IMR-90 (cell line): ENCODE results near the gene NIT1. TPM values are rescaled to one million over a fixed set of nuclear protein-coding genes. Genes with fewer than 3 reads are reported as not detected.

Experiments used
- ATAC-seq: fragments of 200-7000 bp; cut with Tn5 transposase; 2 replicates; pipeline ENCODE4 v1.9.1; 2020; ENCODE audit warnings: low read depth, mild to moderate bottlenecking, moderate library complexity
- BruUV-seq: library from RNA; stranded (reverse); fragments of 400-500 nt; replicated peaks from 2 replicates; lab custom pipeline; 2021; lab: Mats Ljungman, UMichigan
- CTCF ChIA-PET: fragments of 300-600 bp; formaldehyde crosslinking; extraction: SDS; loops from one replicate; lab custom pipeline; 2021; ENCODE audit warnings: antibody characterized with exemption; lab: Yijun Ruan, JAX
- POLR2A ChIA-PET: fragments of 300-600 bp; sonication (Branson Sonifier 250); formaldehyde crosslinking; loops from one replicate; lab custom pipeline; 2022; ENCODE audit warnings: antibody characterized with exemption; ENCODE audit not compliant: unreplicated experiment; lab: Charles Lee
- DNase-seq: peaks from one replicate; pipeline ENCODE4 v3.0.0; 2013
- H2AFZ ChIP-seq: replicated peaks from 2 replicates; pipeline ENCODE3; 2013; ENCODE audit warnings: low read length, mild to moderate bottlenecking; ENCODE audit not compliant: poor library complexity
- H2AK5ac ChIP-seq: 2 replicates; pipeline ENCODE4 v1.6.1; 2013; ENCODE audit warnings: low read depth, low read length, inconsistent platforms
- H2AK9ac ChIP-seq: replicated peaks from 2 replicates; pipeline ENCODE3; 2013; ENCODE audit warnings: mild to moderate bottlenecking, low read depth, low read length, moderate library complexity; ENCODE audit not compliant: poor library complexity
- H2BK120ac ChIP-seq: 2 replicates; pipeline ENCODE4 v1.6.1; 2013; ENCODE audit warnings: low read depth, low read length, inconsistent platforms
- H2BK15ac ChIP-seq: 3 replicates; pipeline ENCODE4 v1.6.1; 2013; ENCODE audit warnings: low read depth, low read length, inconsistent platforms
- H2BK20ac ChIP-seq: 2 replicates; pipeline ENCODE4 v1.6.1; 2013; ENCODE audit warnings: low read depth, mild to moderate bottlenecking, inconsistent platforms, low read length, moderate library complexity
- H2BK5ac ChIP-seq: 2 replicates; pipeline ENCODE4 v1.6.1; 2013; ENCODE audit warnings: mild to moderate bottlenecking, low read depth, low read length, inconsistent platforms; ENCODE audit not compliant: poor library complexity, severe bottlenecking
- H3K14ac ChIP-seq: replicated peaks from 2 replicates; pipeline ENCODE4 v1.6.1; 2013; ENCODE audit warnings: low read depth, low read length, inconsistent platforms
- H3K18ac ChIP-seq: 2 replicates; pipeline ENCODE4 v1.6.1; 2013; ENCODE audit warnings: low read depth, low read length, control low read depth
- H3K23ac ChIP-seq: 2 replicates; pipeline ENCODE4 v1.6.1; 2013; ENCODE audit warnings: low read depth, low read length, inconsistent platforms
- H3K27ac ChIP-seq: 2 replicates; pipeline ENCODE4 v1.5.1; 2013; ENCODE audit warnings: mild to moderate bottlenecking, control low read depth, low read length; ENCODE audit not compliant: insufficient read depth
- H3K27me3 ChIP-seq: 2 replicates; pipeline ENCODE4 v1.6.1; 2013; ENCODE audit warnings: low read length; ENCODE audit not compliant: control insufficient read depth, insufficient read depth
- H3K36me3 ChIP-seq: 2 replicates; pipeline ENCODE4 v1.6.1; 2013; ENCODE audit warnings: low read length, mixed read lengths; ENCODE audit not compliant: control insufficient read depth, insufficient read depth
- H3K4ac ChIP-seq: 2 replicates; pipeline ENCODE4 v1.6.1; 2013; ENCODE audit warnings: low read depth, low read length, inconsistent platforms
- H3K4me1 ChIP-seq: 2 replicates; pipeline ENCODE4 v1.6.1; 2013; ENCODE audit warnings: low read length, mixed read lengths; ENCODE audit not compliant: control insufficient read depth, insufficient read depth
- H3K4me2 ChIP-seq: 2 replicates; pipeline ENCODE4 v1.6.1; 2013; ENCODE audit warnings: low read depth, mild to moderate bottlenecking, control low read depth, low read length, moderate library complexity
- H3K4me3 ChIP-seq: 2 replicates; pipeline ENCODE4 v1.5.1; 2013; ENCODE audit warnings: low read depth, mild to moderate bottlenecking, control low read depth, low read length, moderate library complexity; ENCODE audit not compliant: insufficient read depth
- H3K56ac ChIP-seq: 2 replicates; pipeline ENCODE4 v1.6.1; 2013; ENCODE audit warnings: low read length, inconsistent platforms; ENCODE audit not compliant: insufficient read depth; ENCODE audit errors: extremely low read depth
- H3K79me1 ChIP-seq, 2 experiments: 2 replicates each; pipeline ENCODE4 v1.6.1; 2013; ENCODE audit warnings: low read length in 2 of 2, inconsistent platforms in 1 of 2, low read depth in 1 of 2
- H3K9ac ChIP-seq: 2 replicates; pipeline ENCODE4 v1.6.1; 2013; ENCODE audit warnings: low read depth, low read length, control low read depth
- H3K9me1 ChIP-seq: 2 replicates; pipeline ENCODE4 v1.6.1; 2013; ENCODE audit warnings: low read length, inconsistent platforms; ENCODE audit not compliant: insufficient read depth
- H3K9me3 ChIP-seq: 2 replicates; pipeline ENCODE4 v1.6.1; 2013; ENCODE audit warnings: low read length; ENCODE audit not compliant: control insufficient read depth, insufficient read depth
- H4K20me1 ChIP-seq: 2 replicates; pipeline ENCODE4 v1.6.1; 2013; ENCODE audit warnings: low read length, inconsistent platforms; ENCODE audit not compliant: insufficient read depth
- H4K5ac ChIP-seq: 2 replicates; pipeline ENCODE4 v1.6.1; 2013; ENCODE audit warnings: mild to moderate bottlenecking, low read depth, low read length, control low read depth
- H4K8ac ChIP-seq, 2 experiments: 2 replicates each; pipeline ENCODE4 v1.6.1; 2013; ENCODE audit warnings: low read depth in 2 of 2, low read length in 2 of 2, control low read depth in 1 of 2, inconsistent platforms in 1 of 2
- H4K91ac ChIP-seq: 2 replicates; pipeline ENCODE4 v1.6.1; 2013; ENCODE audit warnings: low read depth, low read length, inconsistent platforms; ENCODE audit not compliant: insufficient read depth
- BHLHE40 ChIP-seq: fragments of 150-350 bp; IDR thresholded peaks from 2 replicates; pipeline ENCODE4 v1.6.1; 2016; ENCODE audit warnings: mild to moderate bottlenecking, low read depth, low read length
- CEBPB ChIP-seq: IDR thresholded peaks from 2 replicates; pipeline ENCODE4 v1.6.1; 2012; ENCODE audit warnings: low read depth, low read length, improper control_type of control experiment
- CHD1 ChIP-seq: IDR thresholded peaks from 2 replicates; pipeline ENCODE4 v1.6.1; 2012; ENCODE audit warnings: low read depth, low read length, improper control_type of control experiment
- MAFK ChIP-seq: IDR thresholded peaks from 2 replicates; pipeline ENCODE4 v1.6.1; 2012; ENCODE audit warnings: low read depth, low read length, improper control_type of control experiment
- MAZ ChIP-seq: IDR thresholded peaks from 2 replicates; pipeline ENCODE4 v1.6.1; 2012; ENCODE audit warnings: low read depth, mild to moderate bottlenecking, low read length, improper control_type of control experiment, moderate library complexity, borderline replicate concordance
- MXI1 ChIP-seq: IDR thresholded peaks from 2 replicates; pipeline ENCODE4 v1.6.1; 2012; ENCODE audit warnings: low read depth, mild to moderate bottlenecking, low read length, moderate library complexity, borderline replicate concordance
- NFE2L2 ChIP-seq: fragments of 150-350 bp; IDR thresholded peaks from 2 replicates; pipeline ENCODE4 v1.6.1; 2016; ENCODE audit warnings: low read depth, mild to moderate bottlenecking, low read length
- POLR2A ChIP-seq: IDR thresholded peaks from 2 replicates; pipeline ENCODE4 v1.6.1; 2012; ENCODE audit warnings: mild to moderate bottlenecking, low read depth, low read length
- RAD21 ChIP-seq: IDR thresholded peaks from 2 replicates; pipeline ENCODE4 v1.6.1; 2012; ENCODE audit warnings: low read length, improper control_type of control experiment
- RCOR1 ChIP-seq: IDR thresholded peaks from 2 replicates; pipeline ENCODE4 v1.6.1; 2012; ENCODE audit warnings: mild to moderate bottlenecking, low read length, improper control_type of control experiment; ENCODE audit not compliant: insufficient replicate concordance
- RFX5 ChIP-seq: IDR thresholded peaks from 2 replicates; pipeline ENCODE4 v1.8.0; 2012; ENCODE audit warnings: low read depth, mild to moderate bottlenecking, low read length, moderate library complexity
- SMC3 ChIP-seq: fragments of 150-350 bp; IDR thresholded peaks from 2 replicates; pipeline ENCODE4 v1.6.1; 2016; ENCODE audit warnings: low read depth, mild to moderate bottlenecking, antibody characterized with exemption, low read length, moderate library complexity
- WGBS, 2 experiments: methylation state at CpG; one replicate each; pipeline versions ENCODE4 v1.1.5 to v1.1.7; 2013; ENCODE audit warnings: missing lambda C conversion rate in 2 of 2; ENCODE audit not compliant: insufficient read length in 1 of 2; ENCODE audit errors: extremely low coverage in 2 of 2; 5-methylcytosine and 5-hydroxymethylcytosine counted together
- dilution Hi-C: fragments of 300-500 bp; cut with HindIII; formaldehyde crosslinking; loops from one replicate; pipeline ENCODE4 v1.14.3; 2018; ENCODE audit warnings: low sequenced_read_pairs; ENCODE audit not compliant: unreplicated experiment
- in situ Hi-C: fragments of 300-500 bp; cut with MboI; formaldehyde crosslinking; loops from 3 replicates; pipeline ENCODE4 v1.14.3; 2019; ENCODE audit warnings: low sequenced_read_pairs, inconsistent platforms, mixed read lengths
- intact Hi-C: fragments of 100-400 bp; cut with micrococcal nuclease; formaldehyde crosslinking; loops from 2 replicates; pipeline ENCODE4 v1.10.0; 2022
- polyA plus RNA-seq, 3 experiments: library from polyadenylated mRNA; depleted of rRNA; stranded (reverse); fragments of >200 nt; gene quantifications; 2 replicates each; pipeline ENCODE4 v1.2.3, GENCODE V29; 2012; ENCODE audit warnings: low replicate concordance in 1 of 3
- total RNA-seq: library from RNA; depleted of rRNA; stranded (reverse); fragments of >200 nt; gene quantifications from 2 replicates; pipeline ENCODE4 v1.2.3, GENCODE V29; 2012
- TF ChIP-seq, protein P1 (sequence below): fragments of 150-350 bp; IDR thresholded peaks from 2 replicates; pipeline ENCODE4 v1.6.1; 2016; ENCODE audit warnings: low read depth, mild to moderate bottlenecking, low read length, moderate library complexity, borderline replicate concordance
- TF ChIP-seq, protein P2 (sequence below): fragments of 150-350 bp; IDR thresholded peaks from 2 replicates; pipeline ENCODE4 v1.6.1; 2017; ENCODE audit warnings: mild to moderate bottlenecking, antibody characterized with exemption, low read length, low read depth
- TF ChIP-seq, protein P3 (sequence below): conservative IDR thresholded peaks from 2 replicates; pipeline ENCODE4 v1.5.1; 2012; ENCODE audit warnings: mild to moderate bottlenecking, low read depth, low read length, improper control_type of control experiment

Gene NIT1
- total and polyA plus RNA-seq, 2 of the 4 experiments (the other 2 are of a cell fraction), result 22.8 to 33.6 TPM

- Histone ChIP-seq H2AK5ac (peak overlapping the region; percentile 87), H3K4me2 (peak overlapping the region; percentile 98), H4K20me1 (no peaks in the 10 kb centered on the region), H3K18ac (peak overlapping the region; percentile 77), H3K79me1 (peaks cover 22 to 76% of the 10 kb centered on the region in 2 experiments), H2BK15ac (peak overlapping the region; percentile 78; the same call in 2 of the 3 replicates), H2AFZ (peak overlapping the region; percentile 91), H3K27me3 (no peaks in the 10 kb centered on the region), H3K27ac (peak overlapping the region; percentile 90), H3K9me1 (peaks cover 5% of the 10 kb centered on the region), H3K56ac (peak overlapping the region; percentile 92), H3K36me3 (peaks cover 8% of the 10 kb centered on the region), H3K14ac (peak overlapping the region; percentile 86), H3K4me1 (no peaks in the 10 kb centered on the region; the same call in 1 of the 2 replicates), H2AK9ac (peak overlapping the region; percentile 95), H3K4ac (peak overlapping the region; percentile 97), H3K9me3 (no peaks in the 10 kb centered on the region), H4K5ac (peak overlapping the region; percentile 80; the same call in 1 of the 2 replicates), H2BK5ac (peak overlapping the region; percentile 87), H4K8ac (peak overlapping the region; percentile 86 to 93), H2BK20ac (peak overlapping the region; percentile 40; the same call in 1 of the 2 replicates), H4K91ac (peak overlapping the region; percentile 94), H2BK120ac (peak overlapping the region; percentile 63), H3K23ac (peak overlapping the region; percentile 99), H3K4me3 (peak overlapping the region; percentile 72), H3K9ac (peak overlapping the region; percentile 91)
- ChIA-PET CTCF (no interaction called here), POLR2A (interaction anchor here (1.5 kb wide), 1 partner anchor 15 kb away, joined by 9 read pairs; the partner anchor contains the start of genes NIT1 and PFDN2)
- intact Hi-C loops, result no loop called here
- 6% methylated on average over 9 of the region's 11 CpGs; no CpG with 5 or more reads in 1 of the 2 experiments for WGBS, 2 experiments
- TSS peak; percentile 26 for BruUV-seq
- DNase-seq (peak; percentile 23), ATAC-seq (no peak; the same call in 1 of the 2 replicates)
- dilution Hi-C loops, result no loop called here
- in situ Hi-C loops, result no loop called here
- TF ChIP-seq POLR2A (no peak), MXI1 (no peak), MAFK (no peak), MAZ (no peak), RCOR1 (no peak), SMC3 (no peak), CEBPB (no peak), CHD1 (no peak), RAD21 (no peak), BHLHE40 (no peak), RFX5 (no peak), NFE2L2 (no peak)
- TF ChIP-seq, protein P1, sequence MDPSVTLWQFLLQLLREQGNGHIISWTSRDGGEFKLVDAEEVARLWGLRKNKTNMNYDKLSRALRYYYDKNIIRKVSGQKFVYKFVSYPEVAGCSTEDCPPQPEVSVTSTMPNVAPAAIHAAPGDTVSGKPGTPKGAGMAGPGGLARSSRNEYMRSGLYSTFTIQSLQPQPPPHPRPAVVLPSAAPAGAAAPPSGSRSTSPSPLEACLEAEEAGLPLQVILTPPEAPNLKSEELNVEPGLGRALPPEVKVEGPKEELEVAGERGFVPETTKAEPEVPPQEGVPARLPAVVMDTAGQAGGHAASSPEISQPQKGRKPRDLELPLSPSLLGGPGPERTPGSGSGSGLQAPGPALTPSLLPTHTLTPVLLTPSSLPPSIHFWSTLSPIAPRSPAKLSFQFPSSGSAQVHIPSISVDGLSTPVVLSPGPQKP, result no peak
- TF ChIP-seq, protein P2, sequence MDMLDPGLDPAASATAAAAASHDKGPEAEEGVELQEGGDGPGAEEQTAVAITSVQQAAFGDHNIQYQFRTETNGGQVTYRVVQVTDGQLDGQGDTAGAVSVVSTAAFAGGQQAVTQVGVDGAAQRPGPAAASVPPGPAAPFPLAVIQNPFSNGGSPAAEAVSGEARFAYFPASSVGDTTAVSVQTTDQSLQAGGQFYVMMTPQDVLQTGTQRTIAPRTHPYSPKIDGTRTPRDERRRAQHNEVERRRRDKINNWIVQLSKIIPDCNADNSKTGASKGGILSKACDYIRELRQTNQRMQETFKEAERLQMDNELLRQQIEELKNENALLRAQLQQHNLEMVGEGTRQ, result no peak
- TF ChIP-seq, protein P3, sequence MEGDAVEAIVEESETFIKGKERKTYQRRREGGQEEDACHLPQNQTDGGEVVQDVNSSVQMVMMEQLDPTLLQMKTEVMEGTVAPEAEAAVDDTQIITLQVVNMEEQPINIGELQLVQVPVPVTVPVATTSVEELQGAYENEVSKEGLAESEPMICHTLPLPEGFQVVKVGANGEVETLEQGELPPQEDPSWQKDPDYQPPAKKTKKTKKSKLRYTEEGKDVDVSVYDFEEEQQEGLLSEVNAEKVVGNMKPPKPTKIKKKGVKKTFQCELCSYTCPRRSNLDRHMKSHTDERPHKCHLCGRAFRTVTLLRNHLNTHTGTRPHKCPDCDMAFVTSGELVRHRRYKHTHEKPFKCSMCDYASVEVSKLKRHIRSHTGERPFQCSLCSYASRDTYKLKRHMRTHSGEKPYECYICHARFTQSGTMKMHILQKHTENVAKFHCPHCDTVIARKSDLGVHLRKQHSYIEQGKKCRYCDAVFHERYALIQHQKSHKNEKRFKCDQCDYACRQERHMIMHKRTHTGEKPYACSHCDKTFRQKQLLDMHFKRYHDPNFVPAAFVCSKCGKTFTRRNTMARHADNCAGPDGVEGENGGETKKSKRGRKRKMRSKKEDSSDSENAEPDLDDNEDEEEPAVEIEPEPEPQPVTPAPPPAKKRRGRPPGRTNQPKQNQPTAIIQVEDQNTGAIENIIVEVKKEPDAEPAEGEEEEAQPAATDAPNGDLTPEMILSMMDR, result no peak
Observed at GRCh38 chr1:161133220-161133740, 15.4 kb downstream of the NIT1 start.
